NT2/D1 (cell line): ENCODE data around the gene HPN.

Experiments
- DNase-seq: peaks from one replicate; pipeline ENCODE4 v3.0.0-alpha.2; 2011; ENCODE audit warnings: low read depth, low spot score
- H3K27me3 ChIP-seq: 2 replicates; pipeline ENCODE4 v1.6.0; 2011; ENCODE audit warnings: mild to moderate bottlenecking; ENCODE audit not compliant: insufficient read length, insufficient read depth
- H3K36me3 ChIP-seq: 2 replicates; pipeline ENCODE4 v1.6.1; 2011; ENCODE audit warnings: mild to moderate bottlenecking, low read length, mixed read lengths; ENCODE audit not compliant: insufficient read depth, insufficient read length
- H3K4me1 ChIP-seq: 2 replicates; pipeline ENCODE4 v1.5.1; 2011; ENCODE audit not compliant: insufficient read depth, insufficient read length
- H3K4me3 ChIP-seq: 2 replicates; pipeline ENCODE4 v1.5.1; 2011; ENCODE audit warnings: low read depth; ENCODE audit not compliant: insufficient read length
- H3K9ac ChIP-seq: 2 replicates; pipeline ENCODE4 v1.6.0; 2011; ENCODE audit warnings: low read depth; ENCODE audit not compliant: insufficient read length
- H3K9me3 ChIP-seq: 2 replicates; pipeline ENCODE4 v1.5.1; 2011; ENCODE audit warnings: mild to moderate bottlenecking, low read length; ENCODE audit not compliant: insufficient read depth
- SUZ12 ChIP-seq: IDR thresholded peaks from 2 replicates; pipeline ENCODE4 v1.6.1; 2011; ENCODE audit not compliant: insufficient read length, insufficient read depth; ENCODE audit errors: extremely low read depth
- YY1 ChIP-seq: IDR thresholded peaks from 2 replicates; pipeline ENCODE4 v1.6.1; 2011; ENCODE audit not compliant: insufficient read length, insufficient read depth
- ZNF274 ChIP-seq: IDR thresholded peaks from 2 replicates; pipeline ENCODE4 v1.6.1; 2011; ENCODE audit warnings: mild to moderate bottlenecking, low read depth, low read length

The HPN gene

GRCh38 chr19:34998777-34999497 is 42.6 kb upstream of the HPN start:
- Histone ChIP-seq H3K9me3 (peaks cover 8% of the 10 kb centered on the region; the same call in 1 of the 2 replicates), H3K9ac (peak overlapping the region; percentile 92), H3K27me3 (no peaks in the 10 kb centered on the region), H3K4me3 (peak overlapping the region; percentile 70), H3K4me1 (peaks cover 4% of the 10 kb centered on the region), H3K36me3 (peaks cover 17% of the 10 kb centered on the region)
- no peak for TF ChIP-seq YY1
- no peak for TF ChIP-seq ZNF274
- TF ChIP-seq SUZ12, result no peak
- DNase-seq, result peak; percentile 54

GRCh38 chr19:34999498-35000337 is 41.8 kb upstream of the HPN start, which contains the start of gene GRAMD1A:
TSS of gene GRAMD1A (plus strand) at chr19:35000323. CDS start at chr19:35000479, 156 bp downstream.
- no peaks in the 10 kb centered on the region for H3K27me3 ChIP-seq

GRCh38 chr19:35000338-35000646 is 41.2 kb upstream of the HPN start:
- H3K9ac ChIP-seq, result peak overlapping the region; percentile 81
- DNase-seq, result no peak
- peaks cover 4% of the 10 kb centered on the region for H3K4me1 ChIP-seq
- no peaks in the 10 kb centered on the region for H3K27me3 ChIP-seq
- no peaks in the 10 kb centered on the region for H3K9me3 ChIP-seq
- peak overlapping the region; percentile 70 for H3K4me3 ChIP-seq
- H3K36me3 ChIP-seq, result peaks cover 26% of the 10 kb centered on the region
- TF ChIP-seq SUZ12 (no peak), YY1 (no peak), ZNF274 (no peak)

More at GRCh38 chr19:34999498-35000337, 41.8 kb upstream of the HPN start, which contains the start of gene GRAMD1A:
- peak within 1 kb of the TSS; percentile 92 for H3K9ac ChIP-seq
- peak within 1 kb of the TSS; percentile 70 for H3K4me3 ChIP-seq
- peaks cover 2% of the 10 kb centered on the region for H3K4me1 ChIP-seq
- peak; percentile 69 for DNase-seq
- H3K36me3 ChIP-seq, result peaks cover 22% of the 10 kb centered on the region
- TF ChIP-seq SUZ12, result no peak
- no peak for TF ChIP-seq YY1
- no peak for TF ChIP-seq ZNF274
- H3K9me3 ChIP-seq, result peaks cover 5% of the 10 kb centered on the region; the same call in 1 of the 2 replicates

- TF ChIP-seq ZNF274 (no peak), SUZ12 (no peak), YY1 (no peak)
- H3K27me3 ChIP-seq, result no peaks in the 10 kb centered on the region
- peak overlapping the region; percentile 64 for H3K4me3 ChIP-seq
- peak overlapping the region; percentile 81 for H3K9ac ChIP-seq
- peaks cover 4% of the 10 kb centered on the region for H3K4me1 ChIP-seq
- DNase-seq, result no peak
- H3K36me3 ChIP-seq, result peaks cover 32% of the 10 kb centered on the region
- no peaks in the 10 kb centered on the region for H3K9me3 ChIP-seq
Measured at GRCh38 chr19:35000647-35001501, 40.6 kb upstream of the HPN start.

GRCh38 chr19:35002037-35002535 is 39.4 kb upstream of the HPN start:
- TF ChIP-seq SUZ12 (no peak), YY1 (no peak), ZNF274 (no peak)
- H3K36me3 ChIP-seq, result peaks cover 44% of the 10 kb centered on the region
- H3K9ac ChIP-seq, result no peak overlapping the region
- H3K27me3 ChIP-seq, result no peaks in the 10 kb centered on the region
- no peaks in the 10 kb centered on the region for H3K9me3 ChIP-seq
- peaks cover 4% of the 10 kb centered on the region for H3K4me1 ChIP-seq
- no peak overlapping the region for H3K4me3 ChIP-seq
- DNase-seq, result no peak

- peaks cover 2% of the 10 kb centered on the region for H3K4me1 ChIP-seq
Measured at GRCh38 chr19:35004517-35005255, 36.8 kb upstream of the HPN start.

More at GRCh38 chr19:35004517-35005255, 36.8 kb upstream of the HPN start:
- Histone ChIP-seq H3K9ac (peak overlapping the region; percentile 8), H3K4me3 (no peak overlapping the region), H3K36me3 (peaks cover 54% of the 10 kb centered on the region), H3K27me3 (no peaks in the 10 kb centered on the region), H3K9me3 (no peaks in the 10 kb centered on the region)
- DNase-seq, result no peak
- TF ChIP-seq YY1 (no peak), ZNF274 (no peak), SUZ12 (no peak)
